Ammon's horn (tissue), 1 donor: ENCODE data around the gene RIN1.
"Not testable (repeated sequence)": the region's sequence is repeated elsewhere in the genome, so short reads cannot be mapped to it uniquely, and the experiment has no call there.

ENCODE experiments used
- DNase-seq: peaks from one replicate; pipeline ENCODE4 v3.0.0-alpha.2; 2016; ENCODE audit warnings: low spot score

RIN1 gene

GRCh38 chr11:66336234-66337102, at the start of gene RIN1:
Gene RIN1, minus strand, starts transcription at chr11:66336434. Its CDS starts 32 bp downstream, at chr11:66336402.
- peak; percentile 82 for DNase-seq

- DNase-seq = not testable (repeated sequence)
Measured at GRCh38 chr11:66384316-66384715, 48.1 kb upstream of the RIN1 start.

GRCh38 chr11:66380264-66380663, 44.0 kb upstream of the RIN1 start:
- not testable (repeated sequence) for DNase-seq

GRCh38 chr11:66373690-66374287, 37.6 kb upstream of the RIN1 start:
- DNase-seq = not testable (repeated sequence)

- peak; percentile 64 for DNase-seq
Measured at GRCh38 chr11:66373265-66373664, 37.0 kb upstream of the RIN1 start.

- DNase-seq = peak; percentile 33
Measured at GRCh38 chr11:66371627-66372415, 35.6 kb upstream of the RIN1 start, which contains the start of gene SLC29A2. Gene SLC29A2, minus strand, starts transcription at chr11:66371760. Its CDS starts 169 bp downstream, at chr11:66371591.

- no peak for DNase-seq
Measured at GRCh38 chr11:66369073-66369894, 33.0 kb upstream of the RIN1 start.

- no peak for DNase-seq
Measured at GRCh38 chr11:66368484-66368883, 32.2 kb upstream of the RIN1 start.

GRCh38 chr11:66367561-66368312, 31.5 kb upstream of the RIN1 start:
- no peak for DNase-seq

GRCh38 chr11:66366844-66367477, 30.7 kb upstream of the RIN1 start:
- no peak for DNase-seq

GRCh38 chr11:66365711-66366619, 29.7 kb upstream of the RIN1 start:
- no peak for DNase-seq

- DNase-seq = no peak
Measured at GRCh38 chr11:66365166-66365565, 28.9 kb upstream of the RIN1 start.

- DNase-seq = no peak
Measured at GRCh38 chr11:66363805-66364535, 27.7 kb upstream of the RIN1 start.

GRCh38 chr11:66363187-66363601, 27.0 kb upstream of the RIN1 start:
- no peak for DNase-seq

- no peak for DNase-seq
Measured at GRCh38 chr11:66362481-66363147, 26.4 kb upstream of the RIN1 start.

- no peak for DNase-seq
Measured at GRCh38 chr11:66361502-66361941, 25.3 kb upstream of the RIN1 start.

- no peak for DNase-seq
Measured at GRCh38 chr11:66360406-66361073, 24.3 kb upstream of the RIN1 start.
